HFFc6 (cell line): ENCODE data around the gene PHLDA3. TPM values are rescaled to one million over a fixed set of nuclear protein-coding genes. Genes with fewer than 3 reads are reported as not detected.

Source experiments
- DNase-seq: peaks from one replicate; pipeline ENCODE4 v3.0.0-alpha.2; 2018
- H3K27ac Mint-ChIP-seq: 2 replicates; pipeline ENCODE4 v1.8.0; 2020; ENCODE audit warnings: mild to moderate bottlenecking, mixed read lengths
- H3K27me3 Mint-ChIP-seq: 2 replicates; pipeline ENCODE4 v1.8.0; 2021; ENCODE audit warnings: mild to moderate bottlenecking, moderate library complexity, mixed read lengths; ENCODE audit not compliant: insufficient read depth
- H3K36me3 Mint-ChIP-seq: 2 replicates; pipeline ENCODE4 v1.8.0; 2021; ENCODE audit warnings: low read depth, mixed read lengths
- H3K4me1 Mint-ChIP-seq: 2 replicates; pipeline ENCODE4 v1.8.0; 2020; ENCODE audit warnings: low read depth, mixed read lengths
- H3K4me3 Mint-ChIP-seq: 2 replicates; pipeline ENCODE4 v1.8.0; 2020; ENCODE audit warnings: mild to moderate bottlenecking, moderate library complexity, mixed read lengths
- H3K9me3 Mint-ChIP-seq: 2 replicates; pipeline ENCODE4 v1.8.0; 2020; ENCODE audit warnings: mild to moderate bottlenecking, mixed read lengths
- CTCF ChIP-seq: fragments of 200-600 bp; sonication (generic); IDR thresholded peaks from 2 replicates; pipeline ENCODE4 v1.5.0; 2021; ENCODE audit warnings: antibody characterized with exemption, mild to moderate bottlenecking
- total RNA-seq, 6 experiments: library from RNA; stranded (reverse); fragmentation: NEBNext Ultra II Directional; extraction: Animal tissue kit (Norgen Biotek cat#: 25700); gene quantifications; 2 replicates in 1 of 6; 3 replicates in 5 of 6; pipeline ENCODE4 v1.2.3, GENCODE V29; 2021

PHLDA3 gene
- total RNA-seq, 6 experiments from 2014 or later = 101 to 113 (median 108) TPM

DNA sequence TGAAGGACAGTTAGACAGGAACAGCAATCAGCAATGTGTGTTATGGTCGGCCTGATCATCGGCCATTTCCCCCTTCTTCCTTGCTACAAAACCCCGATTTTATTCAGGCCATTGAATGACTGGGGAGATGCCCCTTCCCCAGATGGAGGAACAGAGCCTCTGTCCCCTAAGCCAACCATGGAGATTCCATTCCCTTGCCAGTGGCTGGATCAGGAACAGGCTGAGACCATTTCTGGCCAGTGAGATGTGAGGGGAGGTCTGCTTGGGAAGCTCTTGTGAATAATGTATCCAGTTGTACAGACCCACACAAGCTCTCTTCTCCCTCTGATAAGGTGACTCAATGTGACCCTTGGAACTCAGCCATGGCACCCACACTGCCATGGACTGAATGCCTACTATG is 30.2 kb upstream of the PHLDA3 start:
- Mint-ChIP-seq H3K4me3 (peak overlapping the region; percentile 49), H3K27ac (peak overlapping the region; percentile 75), H3K27me3 (peaks cover 22% of the 10 kb centered on the region), H3K9me3 (no peaks in the 10 kb centered on the region), H3K4me1 (peaks cover 89% of the 10 kb centered on the region), H3K36me3 (peaks cover 64% of the 10 kb centered on the region)
- no peak for TF ChIP-seq CTCF
- DNase-seq = no peak

- Mint-ChIP-seq H3K9me3 (no peaks in the 10 kb centered on the region), H3K36me3 (peaks cover 70% of the 10 kb centered on the region), H3K4me1 (peaks cover 89% of the 10 kb centered on the region), H3K27me3 (peaks cover 22% of the 10 kb centered on the region), H3K27ac (peak overlapping the region; percentile 75), H3K4me3 (no peak overlapping the region)
- TF ChIP-seq CTCF = 0 out of 2 replicates have a peak, but pooled peaks have one; percentile 8
- DNase-seq = no peak
Observed at GRCh38 chr1:201498621-201499020, 29.6 kb upstream of the PHLDA3 start.

- Mint-ChIP-seq H3K9me3 (no peaks in the 10 kb centered on the region), H3K4me1 (peaks cover 89% of the 10 kb centered on the region), H3K27ac (peak overlapping the region; percentile 36; the same call in 1 of the 2 replicates), H3K27me3 (peaks cover 19% of the 10 kb centered on the region), H3K4me3 (peak overlapping the region; percentile 20; the same call in 1 of the 2 replicates), H3K36me3 (peaks cover 72% of the 10 kb centered on the region)
- DNase-seq = no peak
- TF ChIP-seq CTCF = no peak
Observed at GRCh38 chr1:201497935-201498509, 29.0 kb upstream of the PHLDA3 start.

DNA sequence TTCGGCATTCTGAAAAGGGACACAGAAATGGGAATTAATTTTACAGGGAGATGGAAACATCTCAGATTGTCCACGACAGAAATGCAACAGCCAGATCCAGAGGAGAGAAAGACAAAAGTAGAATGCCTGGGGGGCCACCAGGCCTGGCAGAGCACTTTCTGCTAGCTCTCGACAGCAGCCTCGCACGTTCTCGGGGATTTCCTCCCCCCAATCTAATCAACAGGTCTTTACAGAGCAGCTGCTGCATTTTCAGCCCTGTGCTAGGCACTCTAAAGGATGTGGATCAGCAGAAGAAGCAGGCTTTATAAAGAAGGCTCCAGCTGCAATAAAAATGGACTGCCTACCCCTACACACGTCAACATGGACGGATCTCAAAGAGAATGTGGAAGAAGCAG is 27.3 kb upstream of the PHLDA3 start:
- peak overlapping the region; percentile 90 for H3K27ac Mint-ChIP-seq
- TF ChIP-seq CTCF = no peak
- peaks cover 82% of the 10 kb centered on the region for H3K36me3 Mint-ChIP-seq
- no peak for DNase-seq
- H3K27me3 Mint-ChIP-seq = peaks cover 19% of the 10 kb centered on the region
- no peaks in the 10 kb centered on the region for H3K9me3 Mint-ChIP-seq
- peaks cover 91% of the 10 kb centered on the region for H3K4me1 Mint-ChIP-seq
- peak overlapping the region; percentile 66 for H3K4me3 Mint-ChIP-seq

DNA sequence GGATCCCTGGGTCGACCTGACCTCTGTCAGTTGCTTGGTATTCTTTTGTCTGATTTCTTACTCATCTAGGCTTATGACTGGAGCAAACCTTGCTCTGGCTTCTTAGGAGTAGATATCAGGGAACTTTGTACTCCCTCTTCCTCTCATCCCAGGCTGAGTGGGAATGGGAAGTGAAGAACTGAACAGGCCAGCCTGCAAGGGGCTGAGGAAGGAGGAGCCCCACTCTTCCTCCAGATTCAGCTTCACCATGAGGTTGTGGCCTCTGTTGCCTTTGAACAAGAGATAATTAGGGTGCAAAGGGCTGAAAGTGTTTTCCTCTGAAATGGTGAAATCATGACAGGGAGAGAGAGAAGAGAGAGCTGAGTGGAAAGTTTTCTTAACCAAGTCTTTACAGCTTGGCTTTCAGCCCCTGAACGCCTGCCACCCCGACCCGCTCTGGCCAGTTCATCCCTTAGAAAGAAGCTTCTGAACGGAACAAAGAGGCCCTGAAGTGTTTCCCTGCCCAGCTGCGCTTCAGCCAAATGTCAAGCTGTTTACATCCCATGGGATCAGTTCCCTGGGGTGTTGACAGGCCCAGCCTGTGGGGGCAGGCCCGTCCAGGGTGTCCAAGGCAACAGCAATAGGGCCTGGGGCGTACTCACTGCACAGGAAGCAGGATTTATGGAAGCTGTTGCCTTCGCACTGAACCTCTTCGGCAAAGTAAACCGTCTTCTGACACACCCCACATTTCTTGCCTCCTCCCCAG is 26.7 kb upstream of the PHLDA3 start:
- H3K9me3 Mint-ChIP-seq = no peaks in the 10 kb centered on the region
- no peak for TF ChIP-seq CTCF
- H3K36me3 Mint-ChIP-seq = peaks cover 88% of the 10 kb centered on the region
- peaks cover 20% of the 10 kb centered on the region for H3K27me3 Mint-ChIP-seq
- peak overlapping the region; percentile 90 for H3K27ac Mint-ChIP-seq
- DNase-seq = peak; percentile 44
- peaks cover 91% of the 10 kb centered on the region for H3K4me1 Mint-ChIP-seq
- H3K4me3 Mint-ChIP-seq = peak overlapping the region; percentile 66
